GM23248 (cell line): Measurements from ENCODE around the gene ASXL1. TPM values are rescaled to one million over a fixed set of nuclear protein-coding genes. Genes with fewer than 3 reads are reported as not detected.
A peak's percentile ranks its signal among the peaks of the same experiment; 100 is the strongest.

Experiments used
- DNase-seq: peaks from one replicate; pipeline ENCODE4 v3.0.0-alpha.2; 2015
- H2AFZ ChIP-seq: fragments of 200-600 bp; sonication (generic); 2 replicates; pipeline ENCODE4 v1.6.1; 2016; ENCODE audit warnings: antibody characterized with exemption
- H3F3A ChIP-seq: fragments of 200-600 bp; sonication (generic); 2 replicates; pipeline ENCODE4 v1.6.1; 2016; ENCODE audit warnings: mild to moderate bottlenecking, antibody characterized with exemption, mixed run types; ENCODE audit not compliant: insufficient read depth
- H3K27ac ChIP-seq: fragments of 200-600 bp; sonication (generic); 2 replicates; pipeline ENCODE4 v1.5.1; 2016; ENCODE audit warnings: mild to moderate bottlenecking
- H3K27me3 ChIP-seq: fragments of 200-600 bp; sonication (generic); replicated peaks from 2 replicates; pipeline ENCODE4 v1.6.1; 2016; ENCODE audit warnings: mild to moderate bottlenecking; ENCODE audit not compliant: insufficient read depth
- H3K36me3 ChIP-seq: fragments of 200-600 bp; sonication (generic); 2 replicates; pipeline ENCODE4 v1.6.1; 2016; ENCODE audit warnings: low read depth, mild to moderate bottlenecking
- H3K4me1 ChIP-seq: fragments of 200-600 bp; sonication (generic); 2 replicates; pipeline ENCODE4 v1.6.1; 2016; ENCODE audit warnings: mild to moderate bottlenecking; ENCODE audit not compliant: insufficient read depth
- H3K4me2 ChIP-seq: fragments of 200-600 bp; sonication (generic); one replicate; pipeline ENCODE4 v1.6.1; 2016; ENCODE audit warnings: mild to moderate bottlenecking; ENCODE audit not compliant: unreplicated experiment
- H3K4me3 ChIP-seq: fragments of 200-600 bp; sonication (generic); 2 replicates; pipeline ENCODE4 v1.5.1; 2016; ENCODE audit warnings: mild to moderate bottlenecking
- H3K79me2 ChIP-seq: fragments of 200-600 bp; sonication (generic); 2 replicates; pipeline ENCODE4 v1.6.1; 2016; ENCODE audit warnings: mild to moderate bottlenecking; ENCODE audit not compliant: insufficient read depth
- H3K9ac ChIP-seq: fragments of 200-600 bp; sonication (generic); 2 replicates; pipeline ENCODE4 v1.6.1; 2016; ENCODE audit warnings: mild to moderate bottlenecking
- H3K9me2 ChIP-seq: fragments of 200-600 bp; sonication (generic); 2 replicates; pipeline ENCODE4 v1.6.1; 2016; ENCODE audit warnings: mixed run types, mild to moderate bottlenecking, moderate library complexity; ENCODE audit not compliant: insufficient read depth
- H3K9me3 ChIP-seq: fragments of 200-600 bp; sonication (generic); one replicate; pipeline ENCODE4 v1.6.1; 2017; ENCODE audit warnings: low read depth
- H4K20me1 ChIP-seq: fragments of 200-600 bp; sonication (generic); 2 replicates; pipeline ENCODE4 v1.6.0; 2016; ENCODE audit not compliant: insufficient read depth
- EZH2 ChIP-seq: fragments of 200-600 bp; sonication (generic); IDR thresholded peaks from 2 replicates; pipeline ENCODE4 v1.6.1; 2018; ENCODE audit warnings: antibody characterized with exemption, mild to moderate bottlenecking; ENCODE audit not compliant: insufficient read depth, poor library complexity, severe bottlenecking
- EZH2phosphoT487 ChIP-seq: fragments of 200-600 bp; sonication (generic); IDR thresholded peaks from 2 replicates; pipeline ENCODE4 v1.6.1; 2018; ENCODE audit warnings: antibody characterized with exemption, moderate library complexity, mild to moderate bottlenecking, low read depth; ENCODE audit not compliant: insufficient read depth
- WGBS, 2 experiments: methylation state at CpG; one replicate each; pipeline ENCODE4 v1.1.6; 2015 to 2017; ENCODE audit warnings: low lambda C conversion rate in 2 of 2, low coverage in 1 of 2; ENCODE audit errors: missing lambda C conversion rate in 2 of 2; 5-methylcytosine and 5-hydroxymethylcytosine counted together
- in situ Hi-C: fragments of 300-500 bp; cut with MboI; formaldehyde crosslinking; loops from 2 replicates; pipeline ENCODE4 v1.15.0; 2020
- polyA plus RNA-seq: library from polyadenylated mRNA; unstranded; fragments of >200 nt; fragmentation: Nextera tagmentation; extraction: Ambion mirVana; gene quantifications from 2 replicates; pipeline ENCODE4 v1.2.1, GENCODE V29; 2016
- total RNA-seq: library from RNA; depleted of rRNA; stranded (reverse); fragments of >200 nt; shearing (Covaris generic); gene quantifications from 2 replicates; pipeline ENCODE4 v1.2.3, GENCODE V29; 2014

The ASXL1 gene
- total and polyA plus RNA-seq, 2 experiments from 2014 or later = 13.8 to 39.9 TPM

DNA sequence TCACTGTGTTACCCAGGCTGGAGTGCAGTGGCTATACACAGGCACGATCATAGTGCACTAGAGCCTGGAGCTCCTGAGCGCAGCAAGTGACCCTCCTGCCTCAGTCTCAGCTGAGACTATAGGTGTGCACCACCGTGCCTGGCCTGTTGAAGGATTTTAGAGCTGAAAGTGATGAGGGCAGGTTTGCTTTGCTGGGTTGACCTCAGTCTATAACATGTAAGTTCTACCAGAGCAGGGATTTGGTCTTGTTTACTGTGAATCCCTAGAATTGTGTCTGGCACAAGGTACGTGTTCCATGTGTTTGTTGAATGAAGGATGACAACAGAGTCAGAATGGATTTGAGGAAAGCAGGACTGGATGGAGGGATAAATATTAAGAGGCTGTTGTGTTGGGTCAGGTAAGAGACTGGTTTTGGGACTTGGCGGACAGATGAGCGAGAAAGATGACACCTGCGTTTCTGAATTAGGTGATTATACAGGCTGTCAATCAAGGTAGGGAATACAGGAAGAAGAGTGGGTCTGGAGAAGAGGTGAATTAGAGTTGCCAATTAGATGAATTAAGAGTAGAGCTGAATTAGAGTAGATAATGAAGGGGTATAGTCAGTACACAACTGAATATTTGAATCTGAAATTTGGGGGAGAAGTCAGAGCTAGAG is 6.5 kb downstream of the ASXL1 start:
- Histone ChIP-seq H3K4me3 (no peak overlapping the region), H3F3A (peaks cover 29% of the 10 kb centered on the region), H3K9me3 (no peaks in the 10 kb centered on the region), H3K79me2 (peaks cover 100% of the 10 kb centered on the region), H3K9ac (no peak overlapping the region), H3K27me3 (no peaks in the 10 kb centered on the region), H3K9me2 (no peaks in the 10 kb centered on the region), H3K27ac (no peak overlapping the region), H3K36me3 (no peaks in the 10 kb centered on the region), H3K4me1 (peaks cover 32% of the 10 kb centered on the region), H4K20me1 (peaks cover 40% of the 10 kb centered on the region; the same call in 1 of the 2 replicates), H3K4me2 (no peak overlapping the region), H2AFZ (no peak overlapping the region)
- TF ChIP-seq EZH2 = no peak
- no peak for TF ChIP-seq EZH2phosphoT487
- DNase-seq = no peak
- in situ Hi-C loops = no loop called here
- 80% methylated on average over 7 of the region's 7 CpGs for whole genome bisulfite sequencing, 2 experiments

GRCh38 chr20:32365564-32365963 is 7.4 kb downstream of the ASXL1 start:
- H3K4me1 ChIP-seq = peaks cover 28% of the 10 kb centered on the region
- H3K9me3 ChIP-seq = no peaks in the 10 kb centered on the region
- TF ChIP-seq EZH2phosphoT487 = no peak
- TF ChIP-seq EZH2 = no peak
- H3K9ac ChIP-seq = no peak overlapping the region
- H3K9me2 ChIP-seq = no peaks in the 10 kb centered on the region
- H3K4me2 ChIP-seq = no peak overlapping the region
- H4K20me1 ChIP-seq = peaks cover 40% of the 10 kb centered on the region; the same call in 1 of the 2 replicates
- H2AFZ ChIP-seq = no peak overlapping the region
- no peaks in the 10 kb centered on the region for H3K27me3 ChIP-seq
- peaks cover 27% of the 10 kb centered on the region for H3F3A ChIP-seq
- no peak overlapping the region for H3K4me3 ChIP-seq
- in situ Hi-C loops = no loop called here
- peak; percentile 14 for DNase-seq
- 68 to 73% methylated on average over 5 of the region's 5 CpGs for WGBS, 2 experiments
- H3K79me2 ChIP-seq = peaks cover 100% of the 10 kb centered on the region
- H3K27ac ChIP-seq = no peak overlapping the region
- peaks cover 9% of the 10 kb centered on the region for H3K36me3 ChIP-seq

- no peaks in the 10 kb centered on the region for H3K9me2 ChIP-seq
- H3K27ac ChIP-seq = no peak overlapping the region
These were observed 8.2 kb downstream of the ASXL1 start for GRCh38 chr20:32366380-32366779.

DNA sequence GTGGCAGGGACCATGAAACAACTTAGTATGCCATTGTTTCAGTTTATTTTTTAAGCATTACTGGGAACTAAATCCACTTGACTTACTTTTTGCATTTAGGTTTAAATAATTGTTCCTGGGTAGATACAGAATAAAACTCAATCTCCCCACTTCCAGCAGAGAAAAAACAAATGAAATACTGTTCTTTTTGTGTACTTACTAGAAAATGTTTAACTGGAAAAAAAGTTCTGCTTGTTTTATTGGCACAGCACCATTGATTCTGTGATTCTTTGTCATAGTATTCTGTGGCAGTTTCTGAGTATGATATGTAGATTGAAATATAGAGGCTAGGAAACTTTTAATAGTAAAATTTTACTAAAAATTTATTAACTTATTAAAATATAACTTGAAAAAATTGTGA is 10.2 kb downstream of the ASXL1 start:
- Histone ChIP-seq H3K4me3 (no peak overlapping the region), H3F3A (peaks cover 19% of the 10 kb centered on the region), H3K36me3 (peaks cover 16% of the 10 kb centered on the region), H3K27ac (peak overlapping the region; percentile 63), H4K20me1 (peaks cover 32% of the 10 kb centered on the region; the same call in 1 of the 2 replicates), H3K9ac (no peak overlapping the region), H3K4me2 (no peak overlapping the region), H3K27me3 (no peaks in the 10 kb centered on the region), H3K79me2 (peaks cover 100% of the 10 kb centered on the region), H3K9me2 (no peaks in the 10 kb centered on the region), H2AFZ (no peak overlapping the region), H3K9me3 (no peaks in the 10 kb centered on the region), H3K4me1 (peaks cover 13% of the 10 kb centered on the region)
- in situ Hi-C loops = no loop called here
- TF ChIP-seq EZH2phosphoT487 (no peak), EZH2 (no peak)
- no peak for DNase-seq

More at GRCh38 chr20:32366380-32366779, 8.2 kb downstream of the ASXL1 start:
- Histone ChIP-seq H3K4me3 (no peak overlapping the region), H3K36me3 (peaks cover 10% of the 10 kb centered on the region), H3K9me3 (no peaks in the 10 kb centered on the region), H3K79me2 (peaks cover 100% of the 10 kb centered on the region), H3K27me3 (no peaks in the 10 kb centered on the region), H3K4me2 (no peak overlapping the region), H3K4me1 (peaks cover 23% of the 10 kb centered on the region), H3F3A (peaks cover 27% of the 10 kb centered on the region), H4K20me1 (peaks cover 40% of the 10 kb centered on the region; the same call in 1 of the 2 replicates), H2AFZ (no peak overlapping the region), H3K9ac (no peak overlapping the region)
- 98 to 100% methylated on average over 2 of the region's 2 CpGs for WGBS, 2 experiments
- in situ Hi-C loops = no loop called here
- DNase-seq = no peak
- TF ChIP-seq EZH2 = no peak
- no peak for TF ChIP-seq EZH2phosphoT487
